HEK293 (cell line): ENCODE results near the gene GPD1.

Source experiments
- CTCF ChIA-PET: fragments of 350-600 bp; formaldehyde crosslinking; extraction: SDS; loops from one replicate; lab custom pipeline; 2021; ENCODE audit warnings: antibody characterized with exemption; lab: Yijun Ruan, JAX
- POLR2A ChIA-PET: fragments of 300-600 bp; formaldehyde crosslinking; extraction: SDS; loops from one replicate; lab custom pipeline; 2020; ENCODE audit warnings: antibody characterized with exemption, inconsistent platforms; lab: Yijun Ruan, JAX
- H3K27ac ChIP-seq: fragments of 200-500 bp; sonication (Bioruptor generic); 2 replicates; pipeline ENCODE4 v1.5.1; 2014; ENCODE audit warnings: low read depth, low read length, control low read depth, inconsistent platforms; ENCODE audit errors: extremely low read depth
- H3K36me3 ChIP-seq, 2 experiments: fragments of 200-500 bp in 1 of 2; sonication (Bioruptor generic) in 1 of 2; 1 replicate in 1 of 2; 2 replicates in 1 of 2; pipeline ENCODE4 v1.5.1; 2014 to 2017; ENCODE audit warnings: inconsistent platforms in 2 of 2, low read length in 2 of 2; ENCODE audit not compliant: control insufficient read depth in 2 of 2, insufficient read depth in 1 of 2
- H3K4me1 ChIP-seq: fragments of 200-500 bp; sonication (Bioruptor generic); 2 replicates; pipeline ENCODE4 v1.5.1; 2014; ENCODE audit warnings: mild to moderate bottlenecking, low read length, inconsistent platforms; ENCODE audit not compliant: control insufficient read depth, insufficient read depth
- H3K4me3 ChIP-seq: 2 replicates; pipeline ENCODE4 v1.5.1; 2011; ENCODE audit warnings: low read depth, mild to moderate bottlenecking, control low read depth, low read length, moderate library complexity
- H3K9me3 ChIP-seq: fragments of 200-500 bp; sonication (Bioruptor generic); 2 replicates; pipeline ENCODE4 v1.5.1; 2014; ENCODE audit warnings: low read depth, low read length, inconsistent platforms; ENCODE audit not compliant: control insufficient read depth, insufficient read depth
- ATF2 ChIP-seq: fragments of 450-650 bp; formaldehyde crosslinking; IDR thresholded peaks from 2 replicates; pipeline ENCODE4 v1.5.1; 2016; ENCODE audit warnings: missing biosample characterization, missing genetic modification characterization, low read depth
- BCL11A ChIP-seq: fragments of 450-650 bp; formaldehyde crosslinking; IDR thresholded peaks from 2 replicates; pipeline ENCODE4 v1.5.1; 2016; ENCODE audit warnings: low read depth, missing biosample characterization, missing genetic modification characterization
- CTCF ChIP-seq: fragments of 450-650 bp; formaldehyde crosslinking; IDR thresholded peaks from 2 replicates; pipeline ENCODE4 v1.5.1; 2016; ENCODE audit warnings: missing biosample characterization, missing genetic modification characterization
- GLI2 ChIP-seq: fragments of 450-650 bp; formaldehyde crosslinking; IDR thresholded peaks from 2 replicates; pipeline ENCODE4; 2017; ENCODE audit warnings: missing biosample characterization, missing genetic modification characterization, low read depth, borderline replicate concordance
- HIC1 ChIP-seq: fragments of 450-650 bp; formaldehyde crosslinking; IDR thresholded peaks from 2 replicates; pipeline ENCODE4 v1.5.1; 2016; ENCODE audit warnings: missing biosample characterization, missing genetic modification characterization
- OSR2 ChIP-seq: fragments of 450-650 bp; formaldehyde crosslinking; IDR thresholded peaks from 2 replicates; pipeline ENCODE4 v1.5.1; 2016; ENCODE audit warnings: missing biosample characterization, missing genetic modification characterization
- WT1 ChIP-seq: fragments of 450-650 bp; formaldehyde crosslinking; IDR thresholded peaks from 2 replicates; pipeline ENCODE4 v1.5.1; 2016; ENCODE audit warnings: missing biosample characterization, missing genetic modification characterization
- YY2 ChIP-seq: fragments of 450-650 bp; formaldehyde crosslinking; IDR thresholded peaks from 2 replicates; pipeline ENCODE4 v1.5.1; 2016; ENCODE audit warnings: missing biosample characterization, missing genetic modification characterization
- ZBTB10 ChIP-seq: fragments of 450-650 bp; formaldehyde crosslinking; IDR thresholded peaks from 2 replicates; pipeline ENCODE4 v1.5.1; 2016; ENCODE audit warnings: missing biosample characterization, missing genetic modification characterization
- ZBTB21 ChIP-seq: fragments of 450-650 bp; formaldehyde crosslinking; IDR thresholded peaks from 2 replicates; pipeline ENCODE4 v1.5.1; 2017; ENCODE audit warnings: missing biosample characterization, missing genetic modification characterization
- ZNF121 ChIP-seq: fragments of 450-650 bp; formaldehyde crosslinking; IDR thresholded peaks from 2 replicates; pipeline ENCODE4 v1.5.1; 2016; ENCODE audit warnings: missing biosample characterization, missing genetic modification characterization
- ZNF155 ChIP-seq: fragments of 450-650 bp; formaldehyde crosslinking; IDR thresholded peaks from 2 replicates; pipeline ENCODE4 v1.5.1; 2016; ENCODE audit warnings: missing biosample characterization, missing genetic modification characterization
- ZNF157 ChIP-seq: fragments of 450-650 bp; formaldehyde crosslinking; IDR thresholded peaks from 2 replicates; pipeline ENCODE4 v1.5.1; 2016; ENCODE audit warnings: missing biosample characterization, missing genetic modification characterization
- ZNF169 ChIP-seq: fragments of 450-650 bp; formaldehyde crosslinking; IDR thresholded peaks from 2 replicates; pipeline ENCODE4 v1.5.1; 2016; ENCODE audit warnings: missing biosample characterization, missing genetic modification characterization
- ZNF366 ChIP-seq: fragments of 450-650 bp; formaldehyde crosslinking; conservative IDR thresholded peaks from 2 replicates; pipeline ENCODE4 v1.5.1; 2016; ENCODE audit warnings: missing biosample characterization, missing genetic modification characterization
- ZNF398 ChIP-seq: fragments of 450-650 bp; formaldehyde crosslinking; IDR thresholded peaks from 2 replicates; pipeline ENCODE4 v1.5.1; 2017; ENCODE audit warnings: missing biosample characterization, missing genetic modification characterization
- ZNF488 ChIP-seq: fragments of 450-650 bp; formaldehyde crosslinking; IDR thresholded peaks from 2 replicates; pipeline ENCODE4 v1.5.1; 2016; ENCODE audit warnings: missing biosample characterization, missing genetic modification characterization
- ZNF521 ChIP-seq: fragments of 450-650 bp; formaldehyde crosslinking; IDR thresholded peaks from 2 replicates; pipeline ENCODE4 v1.5.1; 2017; ENCODE audit warnings: missing biosample characterization, mild to moderate bottlenecking, missing genetic modification characterization
- ZNF571 ChIP-seq: fragments of 450-650 bp; formaldehyde crosslinking; IDR thresholded peaks from 2 replicates; pipeline ENCODE4 v1.5.0; 2017; ENCODE audit warnings: missing biosample characterization, missing genetic modification characterization
- ZNF585B ChIP-seq: fragments of 450-650 bp; formaldehyde crosslinking; IDR thresholded peaks from 2 replicates; pipeline ENCODE4 v1.5.1; 2016; ENCODE audit warnings: missing biosample characterization, missing genetic modification characterization
- ZNF639 ChIP-seq: fragments of 450-650 bp; formaldehyde crosslinking; IDR thresholded peaks from 2 replicates; pipeline ENCODE4 v1.5.1; 2016; ENCODE audit warnings: missing biosample characterization, missing genetic modification characterization
- ZNF776 ChIP-seq: fragments of 450-650 bp; formaldehyde crosslinking; IDR thresholded peaks from 2 replicates; pipeline ENCODE4 v1.5.0; 2017; ENCODE audit warnings: missing biosample characterization, missing genetic modification characterization, borderline replicate concordance
- ZNF837 ChIP-seq: fragments of 450-650 bp; formaldehyde crosslinking; IDR thresholded peaks from 2 replicates; pipeline ENCODE4 v1.5.1; 2016; ENCODE audit warnings: missing biosample characterization, missing genetic modification characterization

Gene GPD1

GRCh38 chr12:50120521-50120920 is 16.7 kb downstream of the GPD1 start:
- no peaks in the 10 kb centered on the region for H3K9me3 ChIP-seq
- H3K36me3 ChIP-seq = peaks cover 15 to 56% of the 10 kb centered on the region in 2 experiments
- H3K4me3 ChIP-seq = no peak overlapping the region
- CTCF ChIA-PET = interaction anchor here (2.9 kb wide), 1 partner anchor 9 kb away, joined by 13 read pairs; the partner anchor contains the start of gene COX14
- H3K27ac ChIP-seq = no peak overlapping the region
- 0 out of 2 replicates have a peak, but pooled peaks cover 2% of the 10 kb centered on the region for H3K4me1 ChIP-seq
- TF ChIP-seq CTCF (no peak), ZNF121 (tag by site-specific recombination) (no peak), ZNF488 (no peak), ZNF639 (tag by site-specific recombination) (no peak), ZNF398 (tag by site-specific recombination) (no peak), ZNF776 (tag by site-specific recombination) (no peak), OSR2 (tag by site-specific recombination) (no peak), WT1 (no peak), GLI2 (no peak), HIC1 (tag by site-specific recombination) (no peak), ZBTB10 (no peak), ZNF521 (no peak), ZBTB21 (tag by site-specific recombination) (no peak), ZNF155 (tag by site-specific recombination) (no peak)
- POLR2A ChIA-PET = interaction anchor here (1.5 kb wide), 1 partner anchor 8 kb away, joined by 8 read pairs; the partner anchor contains the start of gene COX14

GRCh38 chr12:50120953-50121352 is 17.1 kb downstream of the GPD1 start:
- 0 out of 2 replicates have a peak, but pooled peaks cover 2% of the 10 kb centered on the region for H3K4me1 ChIP-seq
- no peak overlapping the region for H3K27ac ChIP-seq
- ChIA-PET POLR2A (interaction anchor here (1.5 kb wide), 1 partner anchor 9 kb away, joined by 8 read pairs; the partner anchor contains the start of gene COX14), CTCF (interaction anchor here (2.9 kb wide), 1 partner anchor 9 kb away, joined by 13 read pairs; the partner anchor contains the start of gene COX14)
- H3K36me3 ChIP-seq = peaks cover 15 to 53% of the 10 kb centered on the region in 2 experiments
- no peaks in the 10 kb centered on the region for H3K9me3 ChIP-seq
- no peak overlapping the region for H3K4me3 ChIP-seq
- TF ChIP-seq ATF2 (tag by site-specific recombination) (no peak), YY2 (tag by site-specific recombination) (no peak), GLI2 (no peak), ZNF366 (tag by site-specific recombination) (no peak), ZNF169 (tag by site-specific recombination) (no peak), BCL11A (no peak), ZNF585B (tag by site-specific recombination) (no peak), ZNF837 (tag by site-specific recombination) (no peak), ZNF157 (no peak), ZNF571 (tag by site-specific recombination) (no peak)
